ENCODE data around the gene TSHZ1. TPM values are rescaled to one million over a fixed set of nuclear protein-coding genes. Genes with fewer than 3 reads are reported as not detected.

Gene TSHZ1
- total RNA-seq, 2 experiments from 2014 or later: 5.9 to 9.5 TPM

DNA sequence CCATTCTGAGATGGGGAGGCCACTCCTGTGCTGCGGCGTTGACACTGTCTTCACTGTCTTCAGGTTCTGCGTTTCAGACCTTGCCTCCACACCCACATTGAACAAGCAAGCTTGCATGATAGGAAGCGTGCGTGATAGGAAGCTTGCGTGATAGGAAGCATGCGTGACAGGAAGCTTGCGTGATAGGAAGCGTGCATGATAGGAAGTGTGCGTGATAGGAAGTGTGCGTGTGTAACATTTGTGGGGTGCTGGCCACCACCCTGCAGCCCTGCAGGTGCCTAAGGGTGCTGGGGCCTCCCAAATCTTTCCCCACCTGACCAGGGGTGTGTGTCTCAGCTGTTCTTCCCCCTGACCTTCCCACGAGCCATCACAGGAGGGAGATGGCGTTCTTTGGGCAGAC lies 25.3 kb downstream of the TSHZ1 start:
- DNase-seq (ENCODE audit: low spot score): no peak
- H3K36me3 ChIP-seq (ENCODE audit: insufficient read depth, low read length): no peaks in the 10 kb centered on the region
- TF ChIP-seq, protein P1, sequence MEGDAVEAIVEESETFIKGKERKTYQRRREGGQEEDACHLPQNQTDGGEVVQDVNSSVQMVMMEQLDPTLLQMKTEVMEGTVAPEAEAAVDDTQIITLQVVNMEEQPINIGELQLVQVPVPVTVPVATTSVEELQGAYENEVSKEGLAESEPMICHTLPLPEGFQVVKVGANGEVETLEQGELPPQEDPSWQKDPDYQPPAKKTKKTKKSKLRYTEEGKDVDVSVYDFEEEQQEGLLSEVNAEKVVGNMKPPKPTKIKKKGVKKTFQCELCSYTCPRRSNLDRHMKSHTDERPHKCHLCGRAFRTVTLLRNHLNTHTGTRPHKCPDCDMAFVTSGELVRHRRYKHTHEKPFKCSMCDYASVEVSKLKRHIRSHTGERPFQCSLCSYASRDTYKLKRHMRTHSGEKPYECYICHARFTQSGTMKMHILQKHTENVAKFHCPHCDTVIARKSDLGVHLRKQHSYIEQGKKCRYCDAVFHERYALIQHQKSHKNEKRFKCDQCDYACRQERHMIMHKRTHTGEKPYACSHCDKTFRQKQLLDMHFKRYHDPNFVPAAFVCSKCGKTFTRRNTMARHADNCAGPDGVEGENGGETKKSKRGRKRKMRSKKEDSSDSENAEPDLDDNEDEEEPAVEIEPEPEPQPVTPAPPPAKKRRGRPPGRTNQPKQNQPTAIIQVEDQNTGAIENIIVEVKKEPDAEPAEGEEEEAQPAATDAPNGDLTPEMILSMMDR (conservative IDR thresholded peaks at IDR 0.05; ENCODE audit: low read length): no peak
- TF ChIP-seq EZH2phosphoT487 (IDR thresholded peaks at IDR 0.05; ENCODE audit: borderline replicate concordance, low read depth, low read length): no peak
- no peaks in the 10 kb centered on the region for H3K9me2 ChIP-seq (ENCODE audit: insufficient read depth, low read length)
- H2AFZ ChIP-seq (ENCODE audit: low read length): no peak overlapping the region
- H3K4me1 ChIP-seq (ENCODE audit: insufficient read depth, low read length, poor library complexity, severe bottlenecking): no peaks in the 10 kb centered on the region
- H4K20me1 ChIP-seq (ENCODE audit: insufficient read depth, low read length): no peaks in the 10 kb centered on the region
- H3K4me3 ChIP-seq (ENCODE audit: low read depth, low read length, poor library complexity, severe bottlenecking): no peak overlapping the region
- intact Hi-C loops (cut with micrococcal nuclease; ENCODE audit: unreplicated experiment): no loop called here
- CTCF ChIA-PET (ENCODE audit: unreplicated experiment): no interaction called here
- H3K4me2 ChIP-seq (ENCODE audit: low read length): no peak overlapping the region
- no TSS peak for BruUV-seq (replicated peaks)
- POLR2A ChIA-PET: no interaction called here
- H3K27ac ChIP-seq (ENCODE audit: low read depth, low read length, poor library complexity, severe bottlenecking): no peak overlapping the region
- no peaks in the 10 kb centered on the region for H3K79me2 ChIP-seq (ENCODE audit: insufficient read depth, low read depth, low read length)
- no peaks in the 10 kb centered on the region for H3K9me3 ChIP-seq (ENCODE audit: low read length)

DNA sequence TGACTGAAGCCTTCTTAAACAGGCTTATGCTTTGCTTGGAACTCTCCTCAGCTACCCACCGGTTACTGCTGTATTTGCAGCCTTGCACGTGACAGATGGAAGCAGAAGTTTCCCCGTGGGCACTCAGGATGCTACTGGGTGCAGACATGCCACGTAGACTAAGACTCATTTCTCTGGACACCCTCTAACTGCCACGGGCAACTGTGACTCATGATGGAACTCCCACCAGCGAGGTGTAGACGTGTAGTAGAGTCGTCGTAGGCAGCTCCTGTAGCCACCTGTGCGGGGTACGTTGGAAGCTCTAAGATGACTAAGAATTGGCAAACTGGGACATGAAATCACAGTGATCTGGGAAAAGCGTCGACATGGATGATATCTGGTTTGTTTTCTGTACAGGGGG lies 27.5 kb downstream of the TSHZ1 start:
- H3K79me2 ChIP-seq (ENCODE audit: insufficient read depth, low read depth, low read length): no peaks in the 10 kb centered on the region
- intact Hi-C loops (cut with micrococcal nuclease; ENCODE audit: unreplicated experiment): no loop called here
- POLR2A ChIA-PET: no interaction called here

DNA sequence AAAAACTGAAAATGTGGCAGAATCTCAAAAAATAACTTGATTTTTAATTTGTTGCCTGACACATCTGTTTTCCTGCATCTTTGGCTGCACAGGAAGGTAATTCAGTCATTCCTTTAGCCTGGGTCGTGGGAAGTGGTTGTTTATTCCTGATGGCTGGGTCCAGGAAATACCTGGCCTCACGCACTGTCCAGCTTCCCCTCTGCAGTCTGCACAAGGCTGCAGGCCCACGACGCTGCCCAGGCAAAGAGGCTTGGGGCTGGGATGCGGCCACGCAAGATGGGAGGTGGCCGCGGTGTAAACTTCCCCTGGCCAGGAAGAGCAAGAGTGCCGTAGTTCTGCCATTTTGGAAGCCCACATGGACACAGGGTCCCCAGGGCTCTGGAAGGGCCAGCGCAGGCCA lies 28.2 kb downstream of the TSHZ1 start:
- TF ChIP-seq, protein P1 (conservative IDR thresholded peaks at IDR 0.05; ENCODE audit: low read length): no peak
- no peak for TF ChIP-seq EZH2phosphoT487 (IDR thresholded peaks at IDR 0.05; ENCODE audit: borderline replicate concordance, low read depth, low read length)
- H3K4me3 ChIP-seq (ENCODE audit: low read depth, low read length, poor library complexity, severe bottlenecking): no peak overlapping the region
- no TSS peak for BruUV-seq (replicated peaks)
- H2AFZ ChIP-seq (ENCODE audit: low read length): no peak overlapping the region
- ChIA-PET POLR2A (no interaction called here), CTCF (ENCODE audit: unreplicated experiment) (no interaction called here)
- no peaks in the 10 kb centered on the region for H3K79me2 ChIP-seq (ENCODE audit: insufficient read depth, low read depth, low read length)
- H3K36me3 ChIP-seq (ENCODE audit: insufficient read depth, low read length): no peaks in the 10 kb centered on the region
- intact Hi-C loops (cut with micrococcal nuclease; ENCODE audit: unreplicated experiment): no loop called here
- H3K27ac ChIP-seq (ENCODE audit: low read depth, low read length, poor library complexity, severe bottlenecking): no peak overlapping the region
- H3K4me2 ChIP-seq (ENCODE audit: low read length): no peak overlapping the region
- H4K20me1 ChIP-seq (ENCODE audit: insufficient read depth, low read length): no peaks in the 10 kb centered on the region
- no peaks in the 10 kb centered on the region for H3K9me3 ChIP-seq (ENCODE audit: low read length)
- no peak for DNase-seq (ENCODE audit: low spot score)
- H3K4me1 ChIP-seq (ENCODE audit: insufficient read depth, low read length, poor library complexity, severe bottlenecking): no peaks in the 10 kb centered on the region
- no peaks in the 10 kb centered on the region for H3K9me2 ChIP-seq (ENCODE audit: insufficient read depth, low read length)

More for the DNA sequence above, 27.5 kb downstream of the TSHZ1 start:
- no peak for TF ChIP-seq EZH2phosphoT487 (IDR thresholded peaks at IDR 0.05; ENCODE audit: borderline replicate concordance, low read depth, low read length)
- TF ChIP-seq, protein P1 (conservative IDR thresholded peaks at IDR 0.05; ENCODE audit: low read length): no peak
- no peak overlapping the region for H2AFZ ChIP-seq (ENCODE audit: low read length)
- H3K4me3 ChIP-seq (ENCODE audit: low read depth, low read length, poor library complexity, severe bottlenecking): no peak overlapping the region
- no peak overlapping the region for H3K4me2 ChIP-seq (ENCODE audit: low read length)
- H3K27ac ChIP-seq (ENCODE audit: low read depth, low read length, poor library complexity, severe bottlenecking): no peak overlapping the region
- CTCF ChIA-PET (ENCODE audit: unreplicated experiment): no interaction called here
- H3K9me3 ChIP-seq (ENCODE audit: low read length): no peaks in the 10 kb centered on the region
- no peaks in the 10 kb centered on the region for H3K9me2 ChIP-seq (ENCODE audit: insufficient read depth, low read length)
- no TSS peak for BruUV-seq (replicated peaks)
- DNase-seq (ENCODE audit: low spot score): no peak
- H3K36me3 ChIP-seq (ENCODE audit: insufficient read depth, low read length): no peaks in the 10 kb centered on the region
- no peaks in the 10 kb centered on the region for H3K4me1 ChIP-seq (ENCODE audit: insufficient read depth, low read length, poor library complexity, severe bottlenecking)
- no peaks in the 10 kb centered on the region for H4K20me1 ChIP-seq (ENCODE audit: insufficient read depth, low read length)
